GM19395 (cell line): ENCODE measurements around the gene C1RL.

Experiments
- ATAC-seq: cut with Tn5 transposase; IDR thresholded peaks from one replicate; pipeline ENCODE4 v1.9.1; 2021; ENCODE audit warnings: mild to moderate bottlenecking, moderate library complexity; ENCODE audit not compliant: unreplicated experiment

Gene C1RL

DNA sequence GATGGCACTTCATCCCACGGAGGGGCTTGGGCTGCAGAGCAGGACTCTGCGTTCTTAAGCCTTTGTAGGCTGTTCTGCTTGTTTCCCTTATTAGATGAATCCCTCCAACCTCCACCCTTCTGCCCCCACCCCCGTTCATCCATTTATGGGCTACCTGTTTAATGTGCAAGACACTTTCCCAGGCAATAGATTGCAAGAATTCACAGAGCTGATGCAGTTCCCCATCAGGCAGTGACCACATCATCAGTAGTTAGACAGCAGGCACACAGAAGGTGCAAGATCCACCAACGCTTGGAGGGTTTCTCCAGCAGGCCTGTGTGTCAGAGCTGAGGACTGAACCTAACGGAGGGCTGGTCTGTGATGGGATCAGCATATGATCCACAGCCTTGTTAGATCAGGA lies 15.5 kb downstream of the C1RL start:
- no peak for ATAC-seq

DNA sequence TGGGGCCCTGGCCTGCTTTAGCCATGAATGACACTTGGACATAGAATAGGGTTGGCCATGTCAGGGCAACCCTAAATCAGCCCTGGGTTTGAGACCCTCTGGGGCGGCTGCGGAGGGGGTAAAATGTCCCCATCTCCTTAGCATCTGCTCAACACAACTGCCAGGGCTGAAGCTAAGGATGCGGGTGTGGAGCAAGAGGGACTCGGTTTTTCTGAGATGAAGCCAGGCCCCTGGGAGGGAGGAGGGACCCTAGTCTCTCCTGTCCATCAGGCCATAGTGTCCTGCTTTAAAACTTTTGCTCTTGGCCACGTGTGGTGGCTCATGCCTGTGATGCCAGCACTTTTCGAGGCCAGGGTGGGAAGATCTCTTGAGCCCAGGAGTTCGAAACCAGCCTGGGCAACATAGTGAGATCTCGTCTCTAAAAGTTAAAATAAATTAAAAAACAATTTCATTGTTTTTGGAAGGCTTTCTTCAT lies 16.0 kb downstream of the C1RL start:
- no peak for ATAC-seq

DNA sequence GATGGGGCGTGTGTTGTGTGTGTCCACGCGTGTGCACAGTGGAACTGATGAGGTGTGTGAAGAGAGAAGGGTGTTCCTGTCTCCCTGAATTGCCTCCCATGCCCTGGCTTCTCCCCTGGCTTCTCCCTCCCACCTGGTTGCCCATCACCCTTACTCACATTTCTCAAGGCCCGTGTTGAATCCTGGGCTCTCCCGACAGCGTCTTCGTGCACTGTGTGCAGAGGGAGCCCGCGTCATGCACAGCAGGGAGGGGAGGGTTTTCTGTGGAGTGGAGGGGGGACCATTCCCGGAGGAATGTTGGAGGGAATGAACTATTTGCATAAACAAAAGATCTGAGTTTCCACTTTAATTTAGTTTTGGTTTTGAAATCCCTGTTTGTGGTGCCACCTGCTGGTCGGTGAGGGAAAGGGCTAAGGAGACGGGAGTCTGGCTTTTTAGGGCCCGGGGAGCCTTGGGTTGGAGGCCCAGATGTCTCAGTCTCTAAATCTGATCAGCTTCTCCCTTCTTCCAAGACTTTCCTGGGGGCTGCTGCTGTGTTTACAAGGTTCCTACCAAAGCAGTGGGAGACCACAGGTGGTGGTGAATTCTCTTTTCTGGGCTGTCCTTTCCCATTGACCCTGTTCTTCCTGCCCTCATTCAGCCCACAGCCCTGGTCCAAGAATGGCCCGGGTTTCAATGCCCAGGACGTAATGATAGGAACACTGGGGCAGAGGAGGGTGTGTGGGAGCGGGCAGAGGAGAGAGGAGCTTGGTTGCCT lies 16.6 kb downstream of the C1RL start, which contains the start of gene C1R:
C1R (minus strand) TSS at position 217 of the 757 bp plus-strand sequence; CDS start at position 160, 57 bp downstream.
- ATAC-seq: no peak

DNA sequence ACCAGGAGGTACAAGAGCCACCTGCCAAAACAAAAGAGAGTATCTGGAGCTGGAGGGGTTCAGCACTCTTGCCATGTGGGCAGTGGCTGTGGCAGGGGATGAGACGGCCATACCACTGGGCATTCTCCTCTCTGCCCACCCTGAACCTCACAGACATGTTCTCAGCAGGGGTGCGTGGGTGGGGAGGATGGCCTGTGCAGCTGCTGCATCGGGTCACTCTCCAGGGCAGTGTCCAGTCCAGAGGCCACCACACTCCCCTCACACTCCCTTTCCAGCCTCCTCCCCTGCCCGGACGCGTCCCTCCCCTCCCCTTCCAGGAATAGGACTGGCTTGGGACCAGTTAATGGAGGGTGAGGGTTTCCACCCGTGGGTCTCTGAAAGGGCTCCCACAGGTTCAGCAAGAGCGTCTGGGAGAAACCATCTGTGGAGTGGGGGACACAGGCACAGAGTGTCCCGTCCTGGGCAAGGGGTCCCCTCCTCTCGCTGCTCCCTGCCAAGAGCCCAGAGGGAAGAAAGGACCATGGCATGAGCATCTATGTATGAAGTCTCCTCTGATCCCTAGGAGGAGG lies 17.3 kb downstream of the C1RL start:
- ATAC-seq: no peak

DNA sequence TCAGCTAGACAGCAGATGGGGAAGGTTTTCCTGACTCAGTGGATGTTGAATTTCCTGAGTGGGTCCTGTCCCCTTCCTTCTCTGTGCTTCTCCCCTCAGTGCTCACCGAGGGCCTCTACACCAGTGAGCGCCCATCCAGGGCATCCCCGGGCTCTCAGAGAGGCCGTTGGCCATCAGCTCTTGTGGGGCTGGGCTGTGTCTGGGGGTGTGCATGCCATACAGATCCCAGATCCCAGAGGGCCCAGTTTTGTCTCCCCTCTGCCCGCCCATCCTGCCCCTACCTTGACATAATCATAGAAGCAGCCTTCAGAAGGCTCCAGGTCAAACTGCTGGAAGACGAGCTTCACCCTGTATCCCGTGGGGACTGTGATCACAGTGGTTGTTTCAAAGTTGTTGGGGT lies 17.8 kb downstream of the C1RL start:
- no peak for ATAC-seq

DNA sequence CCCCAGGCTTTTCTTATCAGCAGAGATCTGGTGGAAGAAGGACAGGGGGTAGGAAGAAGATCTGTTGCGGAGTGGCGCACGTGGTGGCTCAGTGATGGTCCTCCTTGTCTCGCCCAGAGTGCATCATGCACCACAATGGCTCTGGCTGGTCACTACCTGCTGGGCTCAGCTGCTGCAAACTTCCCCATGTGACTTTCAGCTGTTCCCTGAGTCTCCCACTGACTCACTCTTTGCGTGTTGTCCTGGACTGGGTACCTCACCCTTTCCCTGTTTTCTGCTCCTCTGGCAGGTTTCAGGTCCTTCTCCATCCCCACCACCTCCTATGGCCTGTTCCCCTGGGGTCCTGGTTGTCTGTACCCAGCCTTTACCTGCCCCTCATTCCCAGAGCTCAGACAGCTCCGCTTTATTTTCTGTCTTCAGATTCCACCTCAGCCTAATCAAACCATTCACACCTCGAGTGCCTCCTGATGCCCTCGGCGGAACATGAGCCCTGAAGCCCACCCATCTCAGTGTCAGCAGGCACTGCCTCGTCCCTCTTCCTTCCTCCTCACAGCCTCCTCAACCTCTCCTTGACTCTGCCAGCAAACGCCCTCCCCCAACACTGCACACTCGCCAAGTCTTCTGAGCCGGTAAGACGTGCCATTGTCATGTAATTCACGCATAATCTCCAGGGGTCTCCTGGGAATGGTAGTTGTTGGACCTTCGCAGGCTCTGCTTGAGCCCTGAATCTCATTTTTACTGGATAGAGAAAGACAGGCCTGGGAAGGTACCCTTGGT lies 18.6 kb downstream of the C1RL start:
- ATAC-seq: no peak

DNA sequence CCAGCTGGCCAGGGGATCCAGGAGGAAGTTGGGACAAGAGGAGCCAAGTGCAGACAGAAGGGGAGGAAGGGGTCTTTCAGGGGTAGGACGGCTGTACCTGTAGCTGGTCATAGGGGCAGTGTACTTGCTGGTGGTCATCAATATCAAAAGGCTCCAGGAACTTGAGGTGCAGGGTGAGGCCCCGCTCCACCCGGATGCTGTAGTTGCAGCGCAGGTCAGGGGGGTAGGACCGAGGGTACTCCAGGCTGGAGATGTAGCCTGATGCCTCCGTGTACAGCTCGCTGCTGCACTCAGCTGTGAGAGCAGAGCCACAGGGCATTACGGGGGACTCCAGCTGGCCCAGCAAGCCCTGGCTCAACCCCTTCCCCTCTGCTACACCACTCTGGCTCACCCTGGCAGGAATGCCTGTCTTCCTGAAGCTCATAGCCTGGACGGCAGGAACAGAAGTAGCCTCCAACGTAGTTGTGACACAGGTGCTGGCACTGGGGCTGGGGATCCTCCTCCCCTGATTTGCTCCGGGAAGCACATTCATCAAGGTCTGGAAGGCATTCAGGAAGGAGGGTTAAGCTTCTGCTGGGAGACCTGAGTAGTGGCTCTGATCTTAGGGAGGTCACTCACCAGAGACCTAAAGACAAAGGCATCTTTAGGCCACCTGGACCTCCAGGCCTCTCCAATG lies 19.7 kb downstream of the C1RL start:
- ATAC-seq: no peak

DNA sequence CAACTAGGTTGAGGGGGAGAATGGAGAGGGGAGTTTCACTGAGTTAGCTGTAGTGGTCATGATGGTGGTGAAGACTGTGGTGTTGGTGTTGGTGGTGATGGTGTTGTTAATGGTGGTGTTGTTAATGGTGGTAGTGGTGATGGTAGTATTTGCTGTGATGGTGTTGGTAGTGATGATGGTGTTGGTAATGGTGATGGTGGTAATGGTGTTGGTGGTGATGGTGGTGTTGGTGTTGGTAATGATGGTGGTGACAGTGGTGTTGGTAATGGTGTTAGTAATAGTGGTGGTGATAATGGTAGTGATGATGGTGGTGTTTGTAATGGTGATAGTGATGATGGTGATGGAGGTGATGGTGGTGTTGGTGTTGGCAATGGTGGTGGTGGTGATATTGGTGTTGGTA lies 25.9 kb downstream of the C1RL start:
- ATAC-seq: no peak

DNA sequence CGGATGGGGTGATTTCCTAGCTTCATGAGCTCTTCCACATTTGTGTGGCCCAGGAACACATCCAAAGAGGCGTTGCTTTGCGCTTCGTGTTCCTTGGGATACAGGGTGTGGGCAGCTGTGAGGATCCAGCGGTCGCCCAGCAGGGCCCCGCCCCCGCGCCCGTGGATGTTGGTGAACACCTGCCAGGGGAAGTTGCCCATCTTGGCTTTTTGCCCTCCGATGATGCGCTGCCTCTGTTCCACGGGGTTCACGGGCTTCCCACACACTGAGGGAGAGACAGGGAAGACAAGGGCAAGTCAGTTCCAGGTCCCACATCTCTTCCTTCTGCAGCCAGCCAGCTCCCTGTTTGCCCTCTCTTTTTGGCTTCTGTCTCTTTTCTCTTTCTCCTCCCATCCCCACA lies 28.0 kb downstream of the C1RL start:
- no peak for ATAC-seq

DNA sequence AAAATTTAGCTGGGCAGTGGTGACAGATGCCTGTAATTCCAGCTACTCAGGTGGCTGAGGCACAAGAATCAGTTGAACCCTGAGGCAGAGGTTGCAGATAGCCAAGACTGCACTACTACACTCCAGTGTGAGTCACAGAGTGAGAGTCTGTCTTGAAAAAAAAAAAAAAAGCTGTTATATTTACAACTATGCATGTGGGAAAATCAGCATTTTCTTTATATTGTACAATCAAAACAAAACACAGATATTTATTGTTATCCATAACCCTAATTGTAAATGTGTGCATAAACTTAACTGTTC lies 29.2 kb downstream of the C1RL start:
- no peak for ATAC-seq

DNA sequence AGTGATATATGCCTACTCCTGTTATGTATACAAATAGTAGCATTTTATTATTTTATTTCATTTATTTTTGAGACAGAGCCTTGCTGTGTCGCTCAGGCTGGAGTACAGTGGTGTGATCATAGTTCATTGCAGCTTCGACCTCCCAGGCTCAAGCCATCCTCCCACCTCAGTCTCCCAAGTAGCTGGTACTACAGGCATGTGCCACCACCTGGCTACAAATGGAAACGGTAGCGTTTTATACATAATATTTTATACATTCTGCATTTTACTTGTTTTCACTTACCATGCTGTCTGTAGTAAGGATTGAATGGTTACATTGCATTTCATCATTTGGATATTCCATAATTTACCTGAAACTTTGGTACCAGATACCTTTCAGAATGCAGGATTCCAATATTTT lies 30.9 kb downstream of the C1RL start:
- ATAC-seq: no peak

DNA sequence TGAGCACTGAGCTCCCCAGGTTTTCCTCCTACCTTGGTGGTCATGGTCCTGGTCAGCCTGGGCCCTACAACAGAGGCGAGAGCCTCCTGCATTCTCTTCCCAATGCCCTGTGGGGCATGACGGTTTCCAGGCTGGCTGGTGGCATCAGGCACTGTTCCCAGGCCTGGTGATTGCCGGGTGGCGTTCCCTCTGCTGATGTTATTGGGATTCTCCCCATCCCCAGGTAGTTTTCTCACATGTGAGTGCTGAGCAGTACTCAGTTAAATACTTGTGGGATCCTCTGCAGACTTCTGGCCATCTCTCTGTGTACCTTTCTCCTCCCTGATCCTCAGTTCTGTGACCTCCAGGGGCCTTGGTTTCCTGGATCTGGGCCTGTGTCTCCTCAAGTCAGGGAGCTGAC lies 32.5 kb downstream of the C1RL start:
- ATAC-seq: no peak

DNA sequence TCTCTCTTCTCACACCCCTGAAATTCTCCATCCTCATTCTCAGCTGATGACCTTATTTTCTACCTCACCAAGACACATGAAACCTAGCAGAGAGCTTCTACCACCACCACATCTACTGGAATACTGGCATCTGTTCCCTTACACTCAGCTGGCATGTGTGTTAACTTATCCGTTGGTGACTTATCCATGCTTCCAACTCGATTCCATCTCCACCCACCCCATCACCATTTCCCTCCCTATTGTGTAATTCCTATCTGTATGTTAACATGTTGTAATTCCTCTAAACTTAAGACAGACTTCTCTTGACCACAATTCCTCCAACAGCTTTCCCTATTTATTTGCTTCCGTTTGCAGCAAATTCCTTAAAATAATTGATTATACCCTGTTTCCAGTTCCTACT lies 33.1 kb downstream of the C1RL start:
- ATAC-seq: no peak

DNA sequence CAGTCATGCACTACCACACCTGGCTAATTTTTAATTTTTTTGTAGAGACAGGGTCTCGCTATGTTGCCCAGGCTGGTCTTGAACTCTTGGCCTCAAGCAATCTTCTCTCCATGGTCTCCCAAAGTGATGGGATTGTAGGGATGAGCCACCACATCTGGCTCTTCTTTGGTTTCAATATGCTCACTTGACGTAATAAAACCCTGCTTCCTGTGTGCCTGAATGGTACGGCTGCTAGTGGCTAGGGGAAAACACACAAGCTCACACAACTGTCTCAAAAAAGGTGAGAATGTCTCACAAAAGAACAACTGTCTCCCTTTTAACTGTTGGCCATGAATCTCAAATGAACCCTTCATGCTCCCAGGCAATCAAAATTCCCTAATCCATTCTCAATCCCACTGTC lies 33.5 kb downstream of the C1RL start:
- no peak for ATAC-seq

DNA sequence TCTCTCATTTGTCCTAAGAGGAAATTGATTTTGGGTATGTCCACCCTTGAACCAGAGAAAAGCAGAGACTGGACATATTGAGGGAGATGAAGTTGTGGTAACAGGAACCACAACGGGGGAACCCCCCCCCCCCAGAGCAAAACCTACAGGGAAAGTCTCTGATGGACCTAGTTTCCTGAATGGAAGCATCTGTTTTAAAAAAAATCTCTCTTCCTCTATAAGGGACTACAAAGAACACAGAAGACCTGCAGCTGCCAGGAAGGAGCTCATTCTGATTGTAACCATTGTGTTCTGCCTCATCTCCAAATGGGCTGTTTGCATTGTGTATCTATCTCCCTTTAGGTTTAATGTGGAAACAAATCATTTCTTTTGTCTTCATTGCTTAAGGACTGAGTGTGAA lies 35.1 kb downstream of the C1RL start:
- no peak for ATAC-seq

DNA sequence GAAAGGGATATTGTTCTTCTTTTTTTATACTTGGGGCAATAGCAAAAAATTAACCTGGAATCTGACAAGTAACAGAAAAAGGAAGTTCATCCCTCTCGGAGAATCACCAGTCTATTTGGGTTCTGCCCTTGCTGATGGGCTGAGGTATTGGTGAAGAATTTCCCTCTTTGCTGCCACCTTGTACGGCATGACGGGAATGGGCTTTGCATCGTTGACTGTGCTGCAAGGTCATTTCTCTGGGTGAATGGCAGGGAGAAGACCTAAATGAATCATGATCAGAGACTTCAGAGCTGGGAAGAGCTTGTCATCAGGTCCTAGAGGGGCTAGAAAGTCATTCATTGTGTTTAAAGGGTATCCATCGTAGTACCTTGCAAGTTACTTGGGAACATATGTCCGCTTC lies 36.5 kb downstream of the C1RL start:
- no peak for ATAC-seq

DNA sequence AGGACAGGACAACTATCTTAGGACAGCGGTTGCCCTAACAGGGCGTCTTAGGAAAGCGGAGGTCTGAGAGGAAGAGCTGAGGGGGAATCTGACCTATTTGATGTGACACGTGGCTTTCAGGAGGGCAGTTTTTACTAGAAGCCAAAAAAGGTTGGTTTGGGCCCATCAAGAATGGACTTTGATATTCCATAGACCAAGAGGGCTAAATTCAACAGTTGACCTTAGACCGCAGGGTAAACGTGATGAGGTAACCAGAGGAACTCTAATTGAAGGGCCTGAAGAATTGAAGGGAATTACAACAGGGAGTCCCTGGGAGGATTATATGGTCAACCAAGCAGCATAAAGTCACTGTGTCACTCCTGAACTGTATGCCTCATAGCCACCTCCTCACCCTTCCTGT lies 37.0 kb downstream of the C1RL start:
- ATAC-seq: no peak

DNA sequence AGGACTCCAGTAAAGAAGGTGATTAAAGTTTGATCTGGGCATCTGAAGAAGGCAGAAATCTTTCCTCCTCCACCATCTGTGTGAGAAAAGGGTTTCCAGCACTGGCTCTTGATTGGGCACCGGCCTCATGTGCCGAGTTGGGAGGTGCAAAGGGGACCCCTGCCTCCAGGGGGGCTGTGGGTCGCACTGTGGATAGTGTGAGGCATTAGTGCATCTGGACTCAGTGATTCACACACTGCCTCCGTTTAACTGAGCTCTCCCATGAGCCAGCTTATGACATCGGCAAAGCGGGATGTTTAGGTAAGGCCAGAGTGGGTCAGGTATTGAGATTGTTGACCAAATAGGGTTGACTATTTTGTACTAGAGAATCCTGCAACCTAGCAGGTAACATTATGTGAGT lies 39.6 kb downstream of the C1RL start:
- no peak for ATAC-seq

DNA sequence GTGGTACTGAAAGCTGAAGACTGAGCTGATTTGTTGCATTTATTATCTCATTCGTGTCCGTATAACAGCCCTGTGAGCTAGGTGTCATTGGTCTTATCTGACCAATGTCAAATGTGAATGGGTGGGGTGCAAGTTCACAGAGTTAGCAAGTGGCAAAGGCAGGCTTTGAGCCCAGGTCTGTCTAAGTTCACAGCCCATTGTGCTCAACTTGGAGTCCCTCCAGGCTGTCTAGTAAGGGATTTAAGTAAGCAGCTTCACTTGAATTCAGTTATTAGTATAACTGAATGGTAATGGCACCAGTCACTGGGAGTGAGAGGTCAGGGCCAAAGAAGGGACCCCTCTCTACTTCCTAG lies 40.0 kb downstream of the C1RL start:
- no peak for ATAC-seq

DNA sequence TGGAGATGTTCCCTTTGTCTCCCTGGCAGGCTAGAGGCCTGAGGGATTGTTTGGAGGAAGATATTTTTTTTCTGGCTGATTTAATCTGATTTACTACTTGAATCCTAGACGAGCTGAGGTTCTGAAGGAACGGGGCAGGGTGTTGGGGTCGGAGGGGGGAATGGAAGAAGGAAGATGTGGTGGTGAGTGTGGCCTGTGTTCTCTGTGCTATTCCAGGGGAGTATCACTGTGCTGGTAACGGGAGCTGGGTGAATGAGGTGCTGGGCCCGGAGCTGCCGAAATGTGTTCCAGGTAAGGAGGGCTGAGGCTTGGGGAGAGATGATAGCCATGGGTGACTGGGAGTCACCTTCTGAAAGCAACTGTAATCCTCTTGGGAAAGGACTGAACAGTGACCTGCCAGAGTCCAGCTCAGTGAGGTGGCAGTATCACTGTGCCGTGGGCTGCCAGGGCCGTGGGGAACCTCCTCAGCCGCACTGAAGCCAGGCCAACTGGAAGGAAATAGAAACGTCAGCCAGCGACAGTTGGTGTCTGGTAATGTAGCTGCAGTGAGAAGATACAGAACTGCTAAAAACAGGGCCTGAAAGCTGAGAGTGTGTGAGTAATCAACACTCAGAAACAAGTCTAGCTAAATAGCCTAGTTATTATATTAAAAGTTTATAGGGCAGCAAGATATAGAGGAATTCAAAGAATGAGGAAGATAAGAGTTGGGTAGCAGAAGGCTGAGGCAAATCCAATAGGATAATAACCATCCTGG lies 40.6 kb downstream of the C1RL start:
- ATAC-seq: no peak

DNA sequence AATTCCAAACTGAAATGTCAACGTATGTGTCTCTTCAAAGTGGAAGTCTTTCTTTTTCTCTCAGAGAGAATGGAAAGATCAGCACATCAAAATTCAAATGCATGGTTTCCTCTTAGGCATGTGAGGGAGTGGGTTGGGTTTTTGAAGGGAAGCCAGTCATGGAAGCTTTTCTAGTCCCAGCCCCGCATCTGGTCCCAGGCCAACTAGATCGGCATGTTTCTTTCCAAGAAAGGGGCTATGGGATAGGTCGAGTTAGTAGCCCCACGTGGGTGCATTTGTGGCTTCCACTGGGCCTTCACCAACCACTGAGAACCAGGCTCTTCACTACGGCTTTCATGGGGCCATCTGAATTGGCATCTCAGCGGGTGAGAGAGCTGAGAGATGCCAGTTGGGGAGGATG lies 41.9 kb downstream of the C1RL start:
- ATAC-seq: no peak
